SK-N-MC (cell line): ENCODE measurements around the gene BICD1.

Experiments
- EZH2 ChIP-seq: fragments of 200-600 bp; sonication (generic); IDR thresholded peaks from one replicate; pipeline ENCODE4 v1.6.1; 2017; ENCODE audit warnings: antibody characterized with exemption
- POLR2AphosphoS5 ChIP-seq: IDR thresholded peaks from 2 replicates; pipeline ENCODE4 v1.6.1; 2012; ENCODE audit warnings: mild to moderate bottlenecking, low read depth, low read length, borderline replicate concordance

DNA sequence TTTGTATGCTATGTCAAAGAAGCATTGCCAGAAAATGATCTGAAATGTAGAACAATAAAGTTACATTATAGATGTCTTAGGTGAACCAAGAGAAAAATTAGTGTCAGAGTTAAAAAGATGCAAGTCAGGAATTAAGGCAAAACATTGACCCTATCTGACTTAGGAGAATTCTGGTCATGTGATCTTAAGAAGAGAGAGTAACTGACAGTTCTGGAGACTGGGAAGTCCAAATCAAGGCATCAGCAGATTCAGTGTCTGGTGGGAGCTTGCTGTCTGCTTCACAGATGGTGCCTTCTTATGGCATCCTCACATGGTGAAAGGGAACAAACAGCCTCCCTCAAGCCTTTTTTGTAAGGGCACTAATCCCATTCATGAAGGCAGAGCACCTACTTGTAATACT is 42.8 kb downstream of the BICD1 start:
- no peak for TF ChIP-seq EZH2
- TF ChIP-seq POLR2AphosphoS5 = no peak
